ENCODE measurements around the gene NFATC3. TPM values are rescaled to one million over a fixed set of nuclear protein-coding genes. Genes with fewer than 3 reads are reported as not detected.

The NFATC3 gene
- total and polyA plus RNA-seq, 2 of the 8 experiments (the other 6 are each of a cell fraction or from before 2014, with no cell fraction given), result 17.6 to 34.5 TPM

- TF ChIP-seq, protein P1, sequence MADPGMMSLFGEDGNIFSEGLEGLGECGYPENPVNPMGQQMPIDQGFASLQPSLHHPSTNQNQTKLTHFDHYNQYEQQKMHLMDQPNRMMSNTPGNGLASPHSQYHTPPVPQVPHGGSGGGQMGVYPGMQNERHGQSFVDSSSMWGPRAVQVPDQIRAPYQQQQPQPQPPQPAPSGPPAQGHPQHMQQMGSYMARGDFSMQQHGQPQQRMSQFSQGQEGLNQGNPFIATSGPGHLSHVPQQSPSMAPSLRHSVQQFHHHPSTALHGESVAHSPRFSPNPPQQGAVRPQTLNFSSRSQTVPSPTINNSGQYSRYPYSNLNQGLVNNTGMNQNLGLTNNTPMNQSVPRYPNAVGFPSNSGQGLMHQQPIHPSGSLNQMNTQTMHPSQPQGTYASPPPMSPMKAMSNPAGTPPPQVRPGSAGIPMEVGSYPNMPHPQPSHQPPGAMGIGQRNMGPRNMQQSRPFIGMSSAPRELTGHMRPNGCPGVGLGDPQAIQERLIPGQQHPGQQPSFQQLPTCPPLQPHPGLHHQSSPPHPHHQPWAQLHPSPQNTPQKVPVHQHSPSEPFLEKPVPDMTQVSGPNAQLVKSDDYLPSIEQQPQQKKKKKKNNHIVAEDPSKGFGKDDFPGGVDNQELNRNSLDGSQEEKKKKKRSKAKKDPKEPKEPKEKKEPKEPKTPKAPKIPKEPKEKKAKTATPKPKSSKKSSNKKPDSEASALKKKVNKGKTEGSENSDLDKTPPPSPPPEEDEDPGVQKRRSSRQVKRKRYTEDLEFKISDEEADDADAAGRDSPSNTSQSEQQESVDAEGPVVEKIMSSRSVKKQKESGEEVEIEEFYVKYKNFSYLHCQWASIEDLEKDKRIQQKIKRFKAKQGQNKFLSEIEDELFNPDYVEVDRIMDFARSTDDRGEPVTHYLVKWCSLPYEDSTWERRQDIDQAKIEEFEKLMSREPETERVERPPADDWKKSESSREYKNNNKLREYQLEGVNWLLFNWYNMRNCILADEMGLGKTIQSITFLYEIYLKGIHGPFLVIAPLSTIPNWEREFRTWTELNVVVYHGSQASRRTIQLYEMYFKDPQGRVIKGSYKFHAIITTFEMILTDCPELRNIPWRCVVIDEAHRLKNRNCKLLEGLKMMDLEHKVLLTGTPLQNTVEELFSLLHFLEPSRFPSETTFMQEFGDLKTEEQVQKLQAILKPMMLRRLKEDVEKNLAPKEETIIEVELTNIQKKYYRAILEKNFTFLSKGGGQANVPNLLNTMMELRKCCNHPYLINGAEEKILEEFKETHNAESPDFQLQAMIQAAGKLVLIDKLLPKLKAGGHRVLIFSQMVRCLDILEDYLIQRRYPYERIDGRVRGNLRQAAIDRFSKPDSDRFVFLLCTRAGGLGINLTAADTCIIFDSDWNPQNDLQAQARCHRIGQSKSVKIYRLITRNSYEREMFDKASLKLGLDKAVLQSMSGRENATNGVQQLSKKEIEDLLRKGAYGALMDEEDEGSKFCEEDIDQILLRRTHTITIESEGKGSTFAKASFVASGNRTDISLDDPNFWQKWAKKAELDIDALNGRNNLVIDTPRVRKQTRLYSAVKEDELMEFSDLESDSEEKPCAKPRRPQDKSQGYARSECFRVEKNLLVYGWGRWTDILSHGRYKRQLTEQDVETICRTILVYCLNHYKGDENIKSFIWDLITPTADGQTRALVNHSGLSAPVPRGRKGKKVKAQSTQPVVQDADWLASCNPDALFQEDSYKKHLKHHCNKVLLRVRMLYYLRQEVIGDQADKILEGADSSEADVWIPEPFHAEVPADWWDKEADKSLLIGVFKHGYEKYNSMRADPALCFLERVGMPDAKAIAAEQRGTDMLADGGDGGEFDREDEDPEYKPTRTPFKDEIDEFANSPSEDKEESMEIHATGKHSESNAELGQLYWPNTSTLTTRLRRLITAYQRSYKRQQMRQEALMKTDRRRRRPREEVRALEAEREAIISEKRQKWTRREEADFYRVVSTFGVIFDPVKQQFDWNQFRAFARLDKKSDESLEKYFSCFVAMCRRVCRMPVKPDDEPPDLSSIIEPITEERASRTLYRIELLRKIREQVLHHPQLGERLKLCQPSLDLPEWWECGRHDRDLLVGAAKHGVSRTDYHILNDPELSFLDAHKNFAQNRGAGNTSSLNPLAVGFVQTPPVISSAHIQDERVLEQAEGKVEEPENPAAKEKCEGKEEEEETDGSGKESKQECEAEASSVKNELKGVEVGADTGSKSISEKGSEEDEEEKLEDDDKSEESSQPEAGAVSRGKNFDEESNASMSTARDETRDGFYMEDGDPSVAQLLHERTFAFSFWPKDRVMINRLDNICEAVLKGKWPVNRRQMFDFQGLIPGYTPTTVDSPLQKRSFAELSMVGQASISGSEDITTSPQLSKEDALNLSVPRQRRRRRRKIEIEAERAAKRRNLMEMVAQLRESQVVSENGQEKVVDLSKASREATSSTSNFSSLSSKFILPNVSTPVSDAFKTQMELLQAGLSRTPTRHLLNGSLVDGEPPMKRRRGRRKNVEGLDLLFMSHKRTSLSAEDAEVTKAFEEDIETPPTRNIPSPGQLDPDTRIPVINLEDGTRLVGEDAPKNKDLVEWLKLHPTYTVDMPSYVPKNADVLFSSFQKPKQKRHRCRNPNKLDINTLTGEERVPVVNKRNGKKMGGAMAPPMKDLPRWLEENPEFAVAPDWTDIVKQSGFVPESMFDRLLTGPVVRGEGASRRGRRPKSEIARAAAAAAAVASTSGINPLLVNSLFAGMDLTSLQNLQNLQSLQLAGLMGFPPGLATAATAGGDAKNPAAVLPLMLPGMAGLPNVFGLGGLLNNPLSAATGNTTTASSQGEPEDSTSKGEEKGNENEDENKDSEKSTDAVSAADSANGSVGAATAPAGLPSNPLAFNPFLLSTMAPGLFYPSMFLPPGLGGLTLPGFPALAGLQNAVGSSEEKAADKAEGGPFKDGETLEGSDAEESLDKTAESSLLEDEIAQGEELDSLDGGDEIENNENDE (IDR thresholded peaks at IDR 0.05; ENCODE audit: insufficient replicate concordance, low read length), result no peak
- no peak for TF ChIP-seq CBX8 (IDR thresholded peaks at IDR 0.05; ENCODE audit: borderline replicate concordance, low read depth, low read length)
- TF ChIP-seq, protein P2, sequence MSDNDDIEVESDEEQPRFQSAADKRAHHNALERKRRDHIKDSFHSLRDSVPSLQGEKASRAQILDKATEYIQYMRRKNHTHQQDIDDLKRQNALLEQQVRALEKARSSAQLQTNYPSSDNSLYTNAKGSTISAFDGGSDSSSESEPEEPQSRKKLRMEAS (IDR thresholded peaks at IDR 0.05), result no peak
- no peak for TF ChIP-seq USF2 (IDR thresholded peaks at IDR 0.05; ENCODE audit: low read length)
- no peak for TF ChIP-seq HDAC2 (IDR thresholded peaks at IDR 0.05; ENCODE audit: borderline replicate concordance in 1 of 2, low read depth in 2 of 2, low read length in 2 of 2)
- TF ChIP-seq CREB1 (IDR thresholded peaks at IDR 0.05), result no peak
- TF ChIP-seq TAF1 (IDR thresholded peaks at IDR 0.05; ENCODE audit: low read depth, low read length), result no peak
- TF ChIP-seq GABPA (IDR thresholded peaks at IDR 0.05; ENCODE audit: borderline replicate concordance, insufficient read depth, low read length), result no peak
- TF ChIP-seq EZH2 (IDR thresholded peaks at IDR 0.05; ENCODE audit: low read depth, low read length, severe bottlenecking), result no peak
- no peak for TF ChIP-seq HDAC6 (IDR thresholded peaks at IDR 0.05; ENCODE audit: low read depth, low read length)
Measured at GRCh38 chr16:68255712-68256111, 170.5 kb downstream of the NFATC3 start (continued).

Measured in H1 (cell line).